Hematopoietic multipotent progenitor cell treated with erythropoietin and hydrocortisone succinate and interleukin-3 and kit ligand, for 8 days (in vitro differentiated cells): Measurements from ENCODE around the gene EVA1C.
"Not testable (repeated sequence)": the region's sequence is repeated elsewhere in the genome, so short reads cannot be mapped to it uniquely, and the experiment has no call there.

Source experiments
- DNase-seq: peaks from one replicate; pipeline ENCODE4 v3.0.0-alpha.2; 2015

The EVA1C gene

GRCh38 chr21:32425628-32426027 is 13.1 kb downstream of the EVA1C start:
- DNase-seq: no peak

DNA sequence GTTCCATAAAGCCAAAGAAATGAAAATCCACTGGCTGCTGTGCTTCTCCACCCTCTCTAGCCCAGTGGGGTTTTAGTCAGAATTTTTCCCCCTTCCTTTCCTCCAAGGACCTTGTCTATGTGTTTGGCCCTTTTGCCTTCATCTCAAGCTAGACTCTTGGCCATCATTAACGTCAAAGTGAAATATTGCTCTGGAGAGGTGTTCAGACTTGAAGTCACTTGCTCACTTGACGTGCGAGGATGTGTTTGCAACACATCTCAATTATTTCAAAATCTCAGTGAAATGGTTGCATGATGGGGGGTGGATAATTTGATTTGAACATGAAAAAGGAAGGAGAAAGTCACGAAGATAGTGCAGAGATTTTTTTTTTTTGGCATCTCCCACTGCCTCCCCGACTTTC is 13.6 kb downstream of the EVA1C start:
- no peak for DNase-seq

DNA sequence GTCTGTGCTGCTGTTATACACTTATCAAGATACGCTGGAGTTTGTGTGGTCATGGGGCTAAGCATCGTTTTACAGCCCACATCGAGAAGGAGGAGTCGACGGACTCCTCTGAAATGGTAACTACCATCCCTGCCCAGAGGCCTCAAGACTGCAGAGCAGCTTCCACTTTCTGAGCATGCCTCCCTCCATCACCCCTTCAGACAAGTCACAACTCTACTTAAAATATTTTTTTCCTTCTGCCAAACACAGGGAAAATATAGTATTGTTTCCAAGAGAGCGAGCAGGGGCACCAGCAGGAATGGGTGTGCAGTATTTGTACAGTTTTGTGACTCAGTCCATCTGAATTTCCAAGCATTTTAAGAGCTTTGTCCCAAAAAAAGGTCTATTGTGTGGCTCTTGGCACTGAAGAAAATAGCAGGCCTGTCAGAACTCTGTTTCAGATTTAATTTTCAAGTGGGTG is 14.1 kb downstream of the EVA1C start:
- no peak for DNase-seq

GRCh38 chr21:32427958-32428623 is 15.6 kb downstream of the EVA1C start:
- DNase-seq: peak; percentile 89

GRCh38 chr21:32432982-32433660 is 20.6 kb downstream of the EVA1C start:
- peak; percentile 55 for DNase-seq

GRCh38 chr21:32437729-32438128 is 25.2 kb downstream of the EVA1C start:
- DNase-seq: peak; percentile 59

GRCh38 chr21:32442566-32443318 is 30.2 kb downstream of the EVA1C start:
- no peak for DNase-seq

DNA sequence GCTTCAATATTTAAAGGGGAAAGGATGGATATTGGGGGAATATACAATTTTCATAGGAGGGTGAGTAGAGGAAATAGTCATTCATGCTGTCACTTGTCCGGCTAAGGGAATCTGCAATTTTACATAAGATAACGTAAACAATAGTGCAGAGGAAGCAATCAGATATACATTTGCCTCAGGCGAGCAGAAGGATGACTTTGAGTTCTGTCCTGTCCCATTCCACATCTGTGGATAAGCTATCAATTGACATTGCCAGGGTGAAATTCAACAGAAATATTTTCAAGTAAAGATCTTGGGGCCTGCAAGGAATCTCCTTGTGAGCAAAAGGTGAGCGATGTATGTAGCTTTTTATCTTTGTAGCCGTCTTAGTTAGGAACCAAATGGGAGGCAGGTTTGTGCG is 32.6 kb downstream of the EVA1C start:
- DNase-seq: no peak

DNA sequence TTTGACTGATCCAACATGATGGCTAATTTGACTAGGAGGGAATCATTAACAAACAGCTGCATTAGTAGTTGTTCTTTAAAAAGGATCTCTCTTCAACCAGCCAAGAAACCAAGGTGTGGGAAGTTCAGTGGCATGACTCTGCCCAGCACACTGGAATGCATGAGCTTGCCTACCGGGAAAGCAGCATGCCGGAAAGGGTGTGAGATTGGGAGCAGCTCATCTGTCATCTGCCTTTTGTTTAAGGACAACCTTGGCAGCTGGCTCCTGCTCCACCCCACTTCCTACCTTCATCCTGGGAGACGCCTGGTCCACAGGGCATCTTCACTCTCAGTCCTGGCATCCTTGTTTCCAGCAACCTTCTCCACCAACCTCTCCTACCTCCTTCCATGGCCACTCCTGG is 33.9 kb downstream of the EVA1C start:
- not testable (repeated sequence) for DNase-seq

GRCh38 chr21:32447224-32447623 is 34.7 kb downstream of the EVA1C start:
- no peak for DNase-seq

DNA sequence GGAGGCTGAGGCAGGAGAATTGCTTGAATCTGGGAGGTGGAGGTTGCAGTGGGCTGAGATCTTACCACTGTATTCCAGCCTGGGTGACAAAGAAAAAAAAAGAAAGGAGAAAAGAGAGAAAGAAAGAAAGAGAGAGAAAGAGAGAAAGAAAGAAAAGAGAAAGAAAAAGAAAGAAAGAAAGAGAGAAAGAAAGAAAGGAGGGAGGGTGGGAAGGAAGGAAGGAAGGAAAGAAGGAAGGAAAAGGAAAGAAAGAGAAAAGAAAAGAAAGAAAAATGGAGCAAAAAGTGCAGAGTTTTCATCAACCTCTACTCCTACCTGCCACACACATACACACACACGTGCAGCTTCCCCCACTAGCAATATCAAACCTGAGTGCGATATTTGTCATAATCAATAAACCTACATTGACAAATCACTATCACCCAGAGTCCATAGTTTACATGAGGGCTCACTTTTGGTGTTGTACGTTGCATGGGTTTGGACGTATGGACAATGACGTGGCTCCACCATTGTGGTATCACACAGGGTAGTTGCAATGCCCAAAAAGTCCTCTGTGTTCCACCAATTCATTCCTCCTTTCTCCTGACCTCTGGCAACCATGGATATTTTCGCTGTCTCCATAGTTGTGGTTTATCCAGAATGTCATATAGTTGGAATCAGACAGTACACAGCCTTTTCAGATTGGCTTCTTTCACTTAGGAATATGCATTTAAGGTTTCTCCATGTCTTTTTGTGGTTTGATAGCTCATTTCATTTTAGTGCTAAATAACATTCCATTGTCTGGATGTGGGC is 36.5 kb downstream of the EVA1C start:
- no peak for DNase-seq

- DNase-seq: not testable (repeated sequence)
These were observed 38.6 kb downstream of the EVA1C start for GRCh38 chr21:32450881-32451701.

GRCh38 chr21:32452191-32452590 is 39.7 kb downstream of the EVA1C start:
- DNase-seq: not testable (repeated sequence)

- no peak for DNase-seq
These were observed 40.1 kb downstream of the EVA1C start for GRCh38 chr21:32452641-32453040.

GRCh38 chr21:32455548-32455947 is 43.0 kb downstream of the EVA1C start:
- DNase-seq: no peak

GRCh38 chr21:32456497-32456918 is 44.0 kb downstream of the EVA1C start:
- DNase-seq: no peak

GRCh38 chr21:32457360-32457840 is 44.9 kb downstream of the EVA1C start:
- DNase-seq: peak; percentile 12

GRCh38 chr21:32457962-32458361 is 45.5 kb downstream of the EVA1C start:
- no peak for DNase-seq

GRCh38 chr21:32459972-32460371 is 47.5 kb downstream of the EVA1C start:
- DNase-seq: no peak

- no peak for DNase-seq
These were observed 49.0 kb downstream of the EVA1C start for GRCh38 chr21:32461503-32461902.

- DNase-seq: not testable (repeated sequence)
These were observed 50.1 kb downstream of the EVA1C start for GRCh38 chr21:32462564-32462963.

DNA sequence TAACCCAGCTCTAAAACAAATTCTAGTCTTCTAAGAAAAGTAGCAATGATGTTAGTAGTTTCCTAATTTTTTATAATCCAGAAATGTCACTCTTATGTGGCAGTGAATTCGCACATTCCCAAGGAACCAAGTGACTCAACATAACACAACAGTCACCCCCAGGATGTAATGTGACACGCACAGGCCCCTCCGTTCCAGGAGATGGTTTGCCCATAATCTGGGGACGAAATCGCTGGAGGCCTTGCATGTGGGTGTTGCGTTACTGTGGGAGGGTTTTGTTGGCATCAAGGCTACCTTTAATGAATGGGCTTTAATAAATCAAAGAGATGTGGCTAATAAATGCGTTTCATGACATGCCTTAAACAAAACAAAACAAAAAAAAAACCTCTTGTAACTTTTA is 50.9 kb downstream of the EVA1C start:
- DNase-seq: no peak
